Measurements from ENCODE around the gene BMP7. TPM values are rescaled to one million over a fixed set of nuclear protein-coding genes. Genes with fewer than 3 reads are reported as not detected.

BMP7 gene
- total and polyA plus RNA-seq, 2 of the 13 experiments (the other 11 are each of a cell fraction or from before 2014, with no cell fraction given) = not detected

GRCh38 chr20:57275334-57275733, 8.9 kb upstream of the BMP7 start (continued):
- TF ChIP-seq SIX4 (CRISPR knock-in tag; IDR thresholded peaks at IDR 0.05) = no peak
- TF ChIP-seq ZBTB49 (CRISPR knock-in tag; IDR thresholded peaks at IDR 0.05; ENCODE audit: borderline replicate concordance) = no peak
- no peak for TF ChIP-seq ZNF33B (CRISPR knock-in tag; IDR thresholded peaks at IDR 0.05)
- TF ChIP-seq NR2C2 (CRISPR knock-in tag; IDR thresholded peaks at IDR 0.05; ENCODE audit: borderline replicate concordance) = no peak
- TF ChIP-seq ZNF292 (CRISPR knock-in tag; IDR thresholded peaks at IDR 0.05; ENCODE audit: borderline replicate concordance, low read depth) = no peak
- no peak for TF ChIP-seq ESRRA (CRISPR knock-in tag; IDR thresholded peaks at IDR 0.05; ENCODE audit: low read depth)
- TF ChIP-seq, protein P1, sequence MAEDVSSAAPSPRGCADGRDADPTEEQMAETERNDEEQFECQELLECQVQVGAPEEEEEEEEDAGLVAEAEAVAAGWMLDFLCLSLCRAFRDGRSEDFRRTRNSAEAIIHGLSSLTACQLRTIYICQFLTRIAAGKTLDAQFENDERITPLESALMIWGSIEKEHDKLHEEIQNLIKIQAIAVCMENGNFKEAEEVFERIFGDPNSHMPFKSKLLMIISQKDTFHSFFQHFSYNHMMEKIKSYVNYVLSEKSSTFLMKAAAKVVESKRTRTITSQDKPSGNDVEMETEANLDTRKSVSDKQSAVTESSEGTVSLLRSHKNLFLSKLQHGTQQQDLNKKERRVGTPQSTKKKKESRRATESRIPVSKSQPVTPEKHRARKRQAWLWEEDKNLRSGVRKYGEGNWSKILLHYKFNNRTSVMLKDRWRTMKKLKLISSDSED (CRISPR knock-in tag; IDR thresholded peaks at IDR 0.05) = no peak
- TF ChIP-seq CAMTA2 (CRISPR knock-in tag; IDR thresholded peaks at IDR 0.05; ENCODE audit: borderline replicate concordance) = no peak

- H3K9me3 ChIP-seq (ENCODE audit: low read length) = no peaks in the 10 kb centered on the region
- no peak overlapping the region for H3K9ac ChIP-seq (ENCODE audit: insufficient read depth, low read depth, low read length)
- ChIA-PET CTCF (ENCODE audit: low intra/inter-chr PET ratio, low total read pairs) (no interaction called here), POLR2A (no interaction called here)
- no peak for FAIRE-seq
- H3K79me2 ChIP-seq (ENCODE audit: insufficient read depth, low read length) = no peaks in the 10 kb centered on the region
- H2AFZ ChIP-seq (ENCODE audit: low read length) = no peak overlapping the region
- no peaks in the 10 kb centered on the region for H4K20me1 ChIP-seq (ENCODE audit: insufficient read depth, low read length)
- ATAC-seq = no peak
- peaks cover 7 to 65% of the 10 kb centered on the region in 2 experiments; a peak in 4 of 5 replicates for H3K27me3 ChIP-seq (ENCODE audit: control insufficient read depth in 1 of 2, insufficient read depth in 2 of 2, low read length in 2 of 2)
- in situ Hi-C loops (cut with HindIII; ENCODE audit: extremely low pct_ligation_motif_present, low pct_unique_long_range_greater_than_20kb) (no loop called here), intact Hi-C loops (cut with micrococcal nuclease; ENCODE audit: unreplicated experiment) (no loop called here)
- no TSS peak for BruUV-seq (replicated peaks)
- H3K27ac ChIP-seq (ENCODE audit: extremely low read length, insufficient read depth, low read length) = no peak overlapping the region
- no peak overlapping the region for H3K4me2 ChIP-seq (ENCODE audit: low read depth, low read length)
- H3K4me3 ChIP-seq (replicated peaks in 1 of 3; ENCODE audit: insufficient read depth in 1 of 3, low read depth in 2 of 3, low read length in 3 of 3) = no peak overlapping the region
- no peak for DNase-seq (ENCODE audit: low spot score)
- no peaks in the 10 kb centered on the region for H3K36me3 ChIP-seq (replicated peaks in 1 of 2; ENCODE audit: control insufficient read depth in 1 of 2, insufficient read depth in 2 of 2, low read length in 2 of 2)
- H3K4me1 ChIP-seq (ENCODE audit: insufficient read depth, low read length) = no peaks in the 10 kb centered on the region
- 9% methylated on average over 4 of the region's 4 CpGs for WGBS (ENCODE audit: low lambda C conversion rate)
- TF ChIP-seq, protein P2, sequence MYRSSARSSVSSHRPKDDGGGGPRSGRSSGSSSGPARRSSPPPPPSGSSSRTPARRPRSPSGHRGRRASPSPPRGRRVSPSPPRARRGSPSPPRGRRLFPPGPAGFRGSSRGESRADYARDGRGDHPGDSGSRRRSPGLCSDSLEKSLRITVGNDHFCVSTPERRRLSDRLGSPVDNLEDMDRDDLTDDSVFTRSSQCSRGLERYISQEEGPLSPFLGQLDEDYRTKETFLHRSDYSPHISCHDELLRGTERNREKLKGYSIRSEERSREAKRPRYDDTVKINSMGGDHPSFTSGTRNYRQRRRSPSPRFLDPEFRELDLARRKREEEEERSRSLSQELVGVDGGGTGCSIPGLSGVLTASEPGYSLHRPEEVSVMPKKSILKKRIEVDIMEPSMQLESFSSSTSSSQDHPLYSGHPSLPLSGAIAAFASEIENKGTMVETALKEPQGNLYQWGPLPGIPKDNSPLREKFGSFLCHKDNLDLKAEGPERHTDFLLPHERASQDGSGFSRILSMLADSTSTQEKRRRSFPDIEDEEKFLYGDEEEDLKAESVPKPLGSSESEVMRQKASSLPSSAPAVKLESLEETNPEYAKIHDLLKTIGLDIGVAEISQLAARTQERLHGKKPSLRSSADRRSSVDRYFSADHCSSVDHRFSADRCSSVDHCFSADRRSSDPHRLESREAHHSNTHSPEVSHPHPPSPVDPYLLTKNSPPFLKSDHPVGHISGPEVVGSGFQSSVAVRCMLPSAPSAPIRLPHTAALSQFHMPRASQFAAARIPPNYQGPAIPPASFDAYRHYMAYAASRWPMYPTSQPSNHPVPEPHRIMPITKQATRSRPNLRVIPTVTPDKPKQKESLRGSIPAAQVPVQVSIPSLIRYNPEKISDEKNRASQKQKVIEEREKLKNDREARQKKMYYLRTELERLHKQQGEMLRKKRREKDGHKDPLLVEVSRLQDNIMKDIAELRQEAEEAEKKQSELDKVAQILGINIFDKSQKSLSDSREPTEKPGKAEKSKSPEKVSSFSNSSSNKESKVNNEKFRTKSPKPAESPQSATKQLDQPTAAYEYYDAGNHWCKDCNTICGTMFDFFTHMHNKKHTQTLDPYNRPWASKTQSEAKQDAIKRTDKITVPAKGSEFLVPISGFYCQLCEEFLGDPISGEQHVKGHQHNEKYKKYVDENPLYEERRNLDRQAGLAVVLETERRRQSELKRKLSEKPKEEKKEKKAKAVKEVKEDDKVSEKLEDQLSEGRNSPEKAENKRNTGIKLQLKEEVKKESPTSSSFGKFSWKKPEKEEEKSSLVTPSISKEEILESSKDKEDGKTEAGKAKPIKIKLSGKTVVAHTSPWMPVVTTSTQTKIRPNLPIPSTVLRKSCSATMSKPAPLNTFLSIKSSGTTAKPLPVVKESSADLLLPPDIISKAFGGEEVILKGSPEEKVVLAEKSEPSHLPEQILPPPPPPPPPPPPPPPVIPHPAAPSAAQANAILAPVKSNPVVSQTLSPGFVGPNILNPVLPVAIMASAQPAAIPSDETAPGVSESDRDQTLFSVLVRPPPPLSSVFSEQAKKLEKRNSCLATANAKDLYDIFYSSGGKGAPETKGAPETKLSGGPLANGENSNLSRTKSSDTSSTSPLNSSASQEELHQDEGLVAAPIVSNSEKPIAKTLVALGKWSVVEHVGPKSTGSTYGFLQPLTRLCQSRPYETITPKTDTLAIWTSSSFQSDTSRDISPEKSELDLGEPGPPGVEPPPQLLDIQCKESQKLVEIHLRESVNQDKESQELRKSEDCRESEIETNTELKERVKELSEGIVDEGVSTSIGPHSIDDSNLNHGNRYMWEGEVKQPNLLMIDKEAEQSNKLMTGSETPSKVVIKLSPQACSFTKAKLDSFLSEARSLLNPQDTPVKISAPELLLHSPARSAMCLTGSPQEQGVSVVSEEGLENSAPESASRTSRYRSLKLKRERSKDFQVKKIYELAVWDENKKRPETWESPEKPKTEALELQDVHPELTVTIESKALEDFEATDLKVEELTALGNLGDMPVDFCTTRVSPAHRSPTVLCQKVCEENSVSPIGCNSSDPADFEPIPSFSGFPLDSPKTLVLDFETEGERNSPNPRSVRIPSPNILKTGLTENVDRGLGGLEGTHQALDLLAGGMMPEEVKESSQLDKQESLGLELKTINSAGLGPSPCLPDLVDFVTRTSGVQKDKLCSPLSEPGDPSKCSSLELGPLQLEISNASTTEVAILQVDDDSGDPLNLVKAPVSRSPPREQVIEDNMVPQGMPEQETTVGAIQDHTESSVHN (CRISPR knock-in tag; IDR thresholded peaks at IDR 0.05) = no peak
- no peak for TF ChIP-seq RARG (CRISPR knock-in tag; IDR thresholded peaks at IDR 0.05; ENCODE audit: low read depth)
- TF ChIP-seq CEBPB (IDR thresholded peaks at IDR 0.05; ENCODE audit: borderline replicate concordance, low read depth, low read length) = peak; percentile 60
These were observed 8.4 kb upstream of the BMP7 start for GRCh38 chr20:57274846-57275245.
